Esophagus muscularis mucosa (tissue), 4 donors: ENCODE measurements around the gene TENM3. TPM values are rescaled to one million over a fixed set of nuclear protein-coding genes. Genes with fewer than 3 reads are reported as not detected.

Experiments
- DNase-seq: peaks from one replicate; pipeline ENCODE4 v3.0.0-alpha.2; 2017; ENCODE audit errors: extremely low spot score
- H3K27ac ChIP-seq, 4 donors: fragments of 200-600 bp; sonication (generic); replicated peaks in 1 of 4; 1 replicate in 3 of 4; 2 replicates in 1 of 4; pipeline ENCODE4 v1.5.1; 2016 to 2019; ENCODE audit warnings: mild to moderate bottlenecking in 1 of 4
- H3K27me3 ChIP-seq, 4 donors: fragments of 200-600 bp; sonication (generic); one replicate each; pipeline versions ENCODE4 v1.5.1 to v1.6.0; 2016 to 2019
- H3K36me3 ChIP-seq, 4 donors: fragments of 200-600 bp; sonication (generic); one replicate each; pipeline ENCODE4 v1.5.1; 2016 to 2019
- H3K4me1 ChIP-seq, 4 donors: fragments of 200-600 bp; sonication (generic); one replicate each; pipeline ENCODE4 v1.5.1; 2016 to 2019
- H3K4me3 ChIP-seq, 4 donors: fragments of 200-600 bp; sonication (generic); 1 replicate in 2 of 4; 2 replicates in 2 of 4; pipeline ENCODE4 v1.5.1; 2016 to 2019; ENCODE audit warnings: mild to moderate bottlenecking in 4 of 4, moderate library complexity in 1 of 4
- H3K9me3 ChIP-seq, 4 donors: fragments of 200-600 bp; sonication (generic); 1 replicate in 3 of 4; 2 replicates in 1 of 4; pipeline ENCODE4 v1.5.1; 2016 to 2019
- EP300 ChIP-seq: sonication (generic); formaldehyde crosslinking; IDR thresholded peaks from one replicate; pipeline ENCODE4 v1.6.1; 2017; ENCODE audit warnings: antibody characterized with exemption
- POLR2A ChIP-seq: fragments of 450-650 bp; IDR thresholded peaks from one replicate; pipeline ENCODE4 v1.6.1; 2017; ENCODE audit warnings: antibody characterized with exemption, moderate library complexity, mild to moderate bottlenecking, low read depth
- POLR2AphosphoS5 ChIP-seq, 2 donors: sonication (generic); formaldehyde crosslinking; IDR thresholded peaks; one replicate each; pipeline ENCODE4 v1.6.1; 2017; ENCODE audit warnings: antibody characterized with exemption in 2 of 2
- WGBS: methylation state at CpG from one replicate; pipeline ENCODE4 v1.1.5; 2018; 5-methylcytosine and 5-hydroxymethylcytosine counted together
- intact Hi-C: fragments of 100-400 bp; cut with DNase I; formaldehyde crosslinking; loops from one replicate; pipeline ENCODE4 v1.15.1; 2023
- total RNA-seq, 4 donors: library from RNA; depleted of rRNA; stranded (reverse); fragments of >200 nt; gene quantifications; one replicate each; pipeline versions ENCODE4 v1.1.0 to v1.2.1, GENCODE V29; 2016
- TF ChIP-seq, protein P1 (sequence below), 3 experiments: fragments of 200-600 bp in 2 of 3; fragments of 450-650 bp in 1 of 3; sonication (generic) in 2 of 3; IDR thresholded peaks; one replicate each; pipeline ENCODE4 v1.5.1; 2017 to 2019; ENCODE audit warnings: antibody characterized with exemption in 3 of 3, mild to moderate bottlenecking in 2 of 3, moderate library complexity in 1 of 3

Gene TENM3
- total RNA-seq, 4 donors from 2014 or later = 16.2 to 30.5 (median 28.3) TPM

DNA sequence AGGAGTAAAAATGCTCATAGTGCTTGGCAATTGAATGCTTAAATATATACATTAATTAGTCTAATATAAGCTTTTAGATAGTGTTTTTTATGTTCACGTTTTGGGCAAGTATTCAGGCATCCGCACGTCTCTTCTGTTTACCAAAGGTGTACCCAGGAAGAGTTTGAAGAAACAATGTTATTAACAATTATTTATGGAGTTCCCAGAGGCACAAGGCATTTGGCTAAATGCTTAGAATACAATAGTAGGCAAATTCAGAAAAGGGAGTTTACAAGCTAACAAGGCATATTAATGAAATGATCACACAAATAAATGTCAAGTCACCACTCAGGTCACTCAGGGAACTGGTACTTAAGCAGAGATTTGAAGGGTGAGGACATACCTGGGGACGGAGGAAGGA is 294.8 kb downstream of the TENM3 start:
- no peak overlapping the region for H3K27ac ChIP-seq
- TF ChIP-seq POLR2A = no peak
- TF ChIP-seq, protein P1, sequence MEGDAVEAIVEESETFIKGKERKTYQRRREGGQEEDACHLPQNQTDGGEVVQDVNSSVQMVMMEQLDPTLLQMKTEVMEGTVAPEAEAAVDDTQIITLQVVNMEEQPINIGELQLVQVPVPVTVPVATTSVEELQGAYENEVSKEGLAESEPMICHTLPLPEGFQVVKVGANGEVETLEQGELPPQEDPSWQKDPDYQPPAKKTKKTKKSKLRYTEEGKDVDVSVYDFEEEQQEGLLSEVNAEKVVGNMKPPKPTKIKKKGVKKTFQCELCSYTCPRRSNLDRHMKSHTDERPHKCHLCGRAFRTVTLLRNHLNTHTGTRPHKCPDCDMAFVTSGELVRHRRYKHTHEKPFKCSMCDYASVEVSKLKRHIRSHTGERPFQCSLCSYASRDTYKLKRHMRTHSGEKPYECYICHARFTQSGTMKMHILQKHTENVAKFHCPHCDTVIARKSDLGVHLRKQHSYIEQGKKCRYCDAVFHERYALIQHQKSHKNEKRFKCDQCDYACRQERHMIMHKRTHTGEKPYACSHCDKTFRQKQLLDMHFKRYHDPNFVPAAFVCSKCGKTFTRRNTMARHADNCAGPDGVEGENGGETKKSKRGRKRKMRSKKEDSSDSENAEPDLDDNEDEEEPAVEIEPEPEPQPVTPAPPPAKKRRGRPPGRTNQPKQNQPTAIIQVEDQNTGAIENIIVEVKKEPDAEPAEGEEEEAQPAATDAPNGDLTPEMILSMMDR (IDR thresholded peaks at IDR 0.05) = no peak
- no peak for TF ChIP-seq POLR2AphosphoS5 (IDR thresholded peaks at IDR 0.05)
- no peak for TF ChIP-seq EP300
- 71% methylated on average over 4 of the region's 4 CpGs for WGBS

DNA sequence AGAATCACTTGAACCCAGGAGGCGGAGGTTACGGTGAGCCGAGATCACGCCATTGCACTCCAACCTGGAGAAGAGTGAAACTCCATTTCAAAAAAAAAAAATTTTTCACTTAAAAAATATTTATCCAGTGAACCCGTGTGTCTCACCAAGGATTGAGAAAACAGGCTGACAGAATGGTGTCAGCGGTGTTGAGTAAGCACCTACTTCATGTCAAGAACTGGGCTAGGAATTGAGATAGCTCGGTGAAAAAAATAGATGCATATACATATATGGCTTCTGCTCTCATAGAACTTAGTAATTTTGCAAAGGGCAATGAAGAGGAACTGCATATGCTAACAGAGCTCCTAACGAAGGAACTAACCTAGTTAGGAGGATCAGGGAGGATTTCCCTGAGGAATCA is 297.3 kb downstream of the TENM3 start:
- 92% methylated on average over 8 of the region's 8 CpGs for WGBS

More for the DNA sequence above, 294.8 kb downstream of the TENM3 start:
- H3K4me3 ChIP-seq = no peak overlapping the region
- H3K27me3 ChIP-seq = no peaks in the 10 kb centered on the region
- intact Hi-C loops = no loop called here
- peaks cover 0 to 21% (median 5%) of the 10 kb centered on the region in 4 donors for H3K4me1 ChIP-seq
- no peak for DNase-seq
- H3K36me3 ChIP-seq = no peaks in the 10 kb centered on the region
- no peaks in the 10 kb centered on the region for H3K9me3 ChIP-seq

DNA sequence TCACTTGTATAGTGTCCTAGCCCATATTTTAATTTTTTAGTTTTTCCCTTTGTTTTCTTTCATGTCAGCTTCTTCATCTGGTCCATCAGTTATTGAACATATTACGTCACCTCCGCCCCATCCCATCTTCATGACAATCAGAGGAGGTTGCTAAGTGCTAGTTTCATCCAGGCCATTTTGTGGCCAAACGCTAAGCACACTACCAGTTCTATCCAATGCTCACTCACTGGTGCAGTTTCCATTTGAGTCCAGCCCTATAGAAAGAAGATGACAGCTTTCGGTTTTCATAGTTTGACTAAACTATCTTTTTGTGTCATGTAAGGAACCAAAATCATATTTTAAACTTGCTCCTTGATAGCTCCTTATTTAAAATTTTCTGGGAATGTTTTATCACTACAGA is 304.2 kb downstream of the TENM3 start:
- H3K4me3 ChIP-seq = no peak overlapping the region
- no peaks in the 10 kb centered on the region for H3K27me3 ChIP-seq
- H3K9me3 ChIP-seq = no peaks in the 10 kb centered on the region
- H3K4me1 ChIP-seq = no peaks in the 10 kb centered on the region
- no peak overlapping the region for H3K27ac ChIP-seq
- TF ChIP-seq POLR2AphosphoS5 (IDR thresholded peaks at IDR 0.05) (no peak), POLR2A (no peak), EP300 (no peak)
- TF ChIP-seq, protein P1 (IDR thresholded peaks at IDR 0.05) = no peak
- no peaks in the 10 kb centered on the region for H3K36me3 ChIP-seq
- no peak for DNase-seq
- intact Hi-C loops = no loop called here
- 86% methylated on average over 4 of the region's 4 CpGs for WGBS

More for the DNA sequence above, 297.3 kb downstream of the TENM3 start:
- no peak for DNase-seq
- intact Hi-C loops = no loop called here
- H3K27ac ChIP-seq = no peak overlapping the region
- H3K4me3 ChIP-seq = no peak overlapping the region
- no peaks in the 10 kb centered on the region for H3K27me3 ChIP-seq
- H3K9me3 ChIP-seq = no peaks in the 10 kb centered on the region
- no peaks in the 10 kb centered on the region for H3K36me3 ChIP-seq
- H3K4me1 ChIP-seq = peaks cover 0 to 13% (median 5%) of the 10 kb centered on the region in 4 donors
- TF ChIP-seq POLR2AphosphoS5 (IDR thresholded peaks at IDR 0.05) = no peak
- TF ChIP-seq, protein P1 (IDR thresholded peaks at IDR 0.05) = no peak
- TF ChIP-seq EP300 = no peak
- no peak for TF ChIP-seq POLR2A

DNA sequence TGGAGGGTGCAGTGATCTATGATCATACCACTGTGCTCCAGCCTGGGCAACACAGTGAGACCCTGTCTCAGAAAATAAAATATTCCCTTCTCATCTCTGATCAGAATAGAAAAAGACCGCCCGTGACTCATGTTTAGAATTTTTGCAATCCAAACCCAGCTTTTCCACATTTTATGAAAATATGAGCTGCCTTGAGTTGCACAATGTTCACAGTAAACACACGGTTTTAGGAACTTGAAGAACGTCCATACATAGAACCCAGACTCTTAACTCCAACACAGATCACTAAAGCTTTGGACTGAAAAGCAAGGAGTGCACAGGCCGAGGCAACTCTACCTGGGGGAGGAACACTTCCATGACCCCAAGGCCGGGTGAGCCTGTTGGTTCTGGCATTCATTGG is 305.0 kb downstream of the TENM3 start:
- H3K27me3 ChIP-seq = no peaks in the 10 kb centered on the region
- TF ChIP-seq POLR2AphosphoS5 (IDR thresholded peaks at IDR 0.05) (no peak), POLR2A (no peak), EP300 (no peak)
- TF ChIP-seq, protein P1 (IDR thresholded peaks at IDR 0.05) = no peak
- no peak for DNase-seq
- H3K4me3 ChIP-seq = no peak overlapping the region
- intact Hi-C loops = no loop called here
- H3K9me3 ChIP-seq = no peaks in the 10 kb centered on the region
- no peak overlapping the region for H3K27ac ChIP-seq
- no peaks in the 10 kb centered on the region for H3K4me1 ChIP-seq
- H3K36me3 ChIP-seq = no peaks in the 10 kb centered on the region
- 87% methylated on average over 6 of the region's 6 CpGs for WGBS

DNA sequence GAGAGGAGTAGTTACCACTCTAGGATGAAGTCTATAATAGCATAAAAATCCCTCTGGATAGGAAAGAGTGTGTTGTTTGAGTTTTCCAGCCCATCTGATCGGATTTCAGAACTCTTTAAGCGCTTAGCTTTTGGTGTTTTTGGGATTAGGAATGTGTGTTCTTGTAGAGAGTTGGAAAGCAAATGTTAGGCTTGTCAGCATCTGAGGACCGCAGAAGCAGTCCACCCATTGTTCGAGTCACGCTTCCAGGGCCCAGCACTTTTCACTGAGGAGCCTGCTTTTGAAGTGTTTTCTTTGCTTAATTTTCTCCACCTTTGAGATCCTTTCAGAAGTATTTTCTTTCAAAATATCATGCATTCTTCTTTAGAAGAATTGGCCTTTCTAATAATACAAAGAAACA is 306.2 kb downstream of the TENM3 start:
- Histone ChIP-seq H3K36me3 (no peaks in the 10 kb centered on the region), H3K4me1 (no peaks in the 10 kb centered on the region), H3K4me3 (no peak overlapping the region), H3K27me3 (no peaks in the 10 kb centered on the region), H3K9me3 (no peaks in the 10 kb centered on the region), H3K27ac (no peak overlapping the region)
- WGBS = 73% methylated on average over 5 of the region's 5 CpGs
- TF ChIP-seq POLR2AphosphoS5 (IDR thresholded peaks at IDR 0.05) (no peak), POLR2A (no peak), EP300 (no peak)
- TF ChIP-seq, protein P1 (IDR thresholded peaks at IDR 0.05) = no peak
- DNase-seq = no peak
- intact Hi-C loops = no loop called here
